Body of pancreas (tissue), 4 donors: ENCODE measurements around the gene SETBP1. TPM values are rescaled to one million over a fixed set of nuclear protein-coding genes. Genes with fewer than 3 reads are reported as not detected.

Source experiments
- ATAC-seq: fragments of 150-250 bp; one replicate; pipeline ENCODE4 v1.9.1; 2016
- DNase-seq, 4 donors: peaks; one replicate each; pipeline ENCODE4 v3.0.0-alpha.2; 2019
- H3K27ac ChIP-seq, 4 donors: fragments of 200-600 bp; sonication (generic); 1 replicate in 3 of 4; 2 replicates in 1 of 4; pipeline versions ENCODE4 v1.5.1 to v1.6.1; 2016 to 2019; ENCODE audit warnings: mild to moderate bottlenecking in 1 of 4, mixed read lengths in 1 of 4, moderate library complexity in 1 of 4
- H3K27me3 ChIP-seq, 2 donors: fragments of 200-600 bp; sonication (generic); one replicate each; pipeline ENCODE4 v1.6.0; 2016; ENCODE audit warnings: mild to moderate bottlenecking in 1 of 2
- H3K36me3 ChIP-seq, 2 donors: fragments of 200-600 bp; sonication (generic); replicated peaks in 1 of 2; 2 replicates each; pipeline ENCODE4 v1.5.1; 2016; ENCODE audit warnings: low read depth in 2 of 2; ENCODE audit not compliant: insufficient read depth in 1 of 2
- H3K4me1 ChIP-seq: fragments of 200-600 bp; sonication (generic); one replicate; pipeline ENCODE4 v1.6.0; 2016
- H3K4me3 ChIP-seq, 2 donors: fragments of 200-600 bp; sonication (generic); 1 replicate in 1 of 2; 2 replicates in 1 of 2; pipeline ENCODE4 v1.5.1; 2016 to 2019
- H3K9me3 ChIP-seq, 3 donors: fragments of 200-600 bp; sonication (generic); 1 replicate in 2 of 3; 2 replicates in 1 of 3; pipeline ENCODE4 v1.5.1; 2016
- CTCF ChIP-seq, 7 experiments: fragments of 450-650 bp in 4 of 7; fragments of 200-600 bp in 3 of 7; sonication (generic) in 3 of 7; IDR thresholded peaks; one replicate each; pipeline ENCODE4 v1.5.1; 2016 to 2019; ENCODE audit warnings: antibody characterized with exemption in 7 of 7
- POLR2A ChIP-seq, 3 donors: fragments of 450-650 bp; IDR thresholded peaks; one replicate each; pipeline ENCODE4 v1.6.1; 2016; ENCODE audit warnings: antibody characterized with exemption in 3 of 3, mild to moderate bottlenecking in 2 of 3
- WGBS, 2 donors: methylation state at CpG; one replicate each; pipeline ENCODE4 v1.1.5; 2017; 5-methylcytosine and 5-hydroxymethylcytosine counted together
- intact Hi-C: fragments of 100-400 bp; cut with DNase I; formaldehyde crosslinking; loops from one replicate; pipeline ENCODE4 v1.15.1; 2023
- total RNA-seq, 2 donors: library from RNA; depleted of rRNA; stranded (reverse); fragments of >200 nt; gene quantifications; one replicate each; pipeline ENCODE4 v1.1.0, GENCODE V29; 2016

SETBP1 gene
- total RNA-seq, 2 donors from 2014 or later: 23.6 to 37.2 TPM

- WGBS, 2 donors: 55 to 70% methylated on average over 2 of the region's 2 CpGs
- ATAC-seq: no peak
Measured at GRCh38 chr18:44804033-44804432, 123.3 kb downstream of the SETBP1 start.

GRCh38 chr18:44805176-44805575 lies 124.5 kb downstream of the SETBP1 start:
- peak overlapping the region in 2 of 4 donors; percentile 60 to 87 for H3K27ac ChIP-seq
- DNase-seq (no peak), ATAC-seq (no peak)
- no peak overlapping the region for H3K4me3 ChIP-seq
- H3K9me3 ChIP-seq: no peaks in the 10 kb centered on the region
- TF ChIP-seq CTCF (IDR thresholded peaks at IDR 0.05): no peak
- no peak for TF ChIP-seq POLR2A (IDR thresholded peaks at IDR 0.05)
- WGBS, 2 donors: 76 to 81% methylated on average over 3 of the region's 3 CpGs
- intact Hi-C loops: no loop called here
- no peaks in the 10 kb centered on the region for H3K36me3 ChIP-seq
- no peaks in the 10 kb centered on the region for H3K27me3 ChIP-seq
- peaks cover 81% of the 10 kb centered on the region for H3K4me1 ChIP-seq

More at GRCh38 chr18:44804033-44804432, 123.3 kb downstream of the SETBP1 start:
- Histone ChIP-seq H3K27me3 (no peaks in the 10 kb centered on the region), H3K36me3 (no peaks in the 10 kb centered on the region), H3K9me3 (no peaks in the 10 kb centered on the region), H3K4me3 (no peak overlapping the region), H3K27ac (peak overlapping the region; percentile 39 to 87 (median 83)), H3K4me1 (peaks cover 93% of the 10 kb centered on the region)
- TF ChIP-seq CTCF (IDR thresholded peaks at IDR 0.05) (no peak), POLR2A (IDR thresholded peaks at IDR 0.05) (no peak)
- no peak for DNase-seq
- intact Hi-C loops: no loop called here

GRCh38 chr18:44805643-44806042 lies 125.0 kb downstream of the SETBP1 start:
- 38 to 49% methylated on average over 3 of the region's 3 CpGs for WGBS, 2 donors
- Histone ChIP-seq H3K36me3 (no peaks in the 10 kb centered on the region), H3K27ac (peak overlapping the region in 3 of 4 donors; percentile 47 to 87 (median 60)), H3K4me3 (no peak overlapping the region), H3K4me1 (peaks cover 76% of the 10 kb centered on the region), H3K27me3 (no peaks in the 10 kb centered on the region), H3K9me3 (no peaks in the 10 kb centered on the region)
- peak in 1 of 4 donors; percentile 27 for DNase-seq
- ATAC-seq: no peak
- intact Hi-C loops: no loop called here
- TF ChIP-seq CTCF (IDR thresholded peaks at IDR 0.05) (no peak), POLR2A (IDR thresholded peaks at IDR 0.05) (no peak)

- WGBS, 2 donors: 11 to 21% methylated on average over 2 of the region's 2 CpGs
- peak in 1 of 4 donors; percentile 29 for DNase-seq
- TF ChIP-seq CTCF (IDR thresholded peaks at IDR 0.05) (no peak), POLR2A (IDR thresholded peaks at IDR 0.05) (no peak)
- peak overlapping the region in 3 of 4 donors; percentile 27 to 87 (median 38) for H3K27ac ChIP-seq
- peaks cover 60% of the 10 kb centered on the region for H3K4me1 ChIP-seq
- no peak overlapping the region for H3K4me3 ChIP-seq
- no peaks in the 10 kb centered on the region for H3K27me3 ChIP-seq
- H3K36me3 ChIP-seq: no peaks in the 10 kb centered on the region
- intact Hi-C loops: no loop called here
- no peaks in the 10 kb centered on the region for H3K9me3 ChIP-seq
- no peak for ATAC-seq
Measured at GRCh38 chr18:44807766-44808165, 127.1 kb downstream of the SETBP1 start.

- TF ChIP-seq POLR2A (IDR thresholded peaks at IDR 0.05) (no peak), CTCF (IDR thresholded peaks at IDR 0.05) (no peak)
- no peak overlapping the region for H3K27ac ChIP-seq
- no peaks in the 10 kb centered on the region for H3K9me3 ChIP-seq
- H3K4me1 ChIP-seq: peaks cover 23% of the 10 kb centered on the region
- intact Hi-C loops: loop anchor here (10.0 kb wide), 1 partner anchor 93 kb away; no protein-coding TSS in a partner anchor
- no peak for DNase-seq
- H3K36me3 ChIP-seq: no peaks in the 10 kb centered on the region
- no peaks in the 10 kb centered on the region for H3K27me3 ChIP-seq
- H3K4me3 ChIP-seq: no peak overlapping the region
- ATAC-seq: no peak
Measured at GRCh38 chr18:44811572-44812125, 131.0 kb downstream of the SETBP1 start.
